ENCODE data around the gene TRIAP1. TPM values are rescaled to one million over a fixed set of nuclear protein-coding genes. Genes with fewer than 3 reads are reported as not detected.

TRIAP1 gene
- polyA plus RNA-seq, 4 donors = 29.5 to 36.6 (median 34.3) TPM

GRCh38 chr12:120472521-120472920 is 26.3 kb upstream of the TRIAP1 start:
- FAIRE-seq = no peak
- no peak for DNase-seq
- Histone ChIP-seq H3K4me3 (ENCODE audit: low read depth in 1 of 3, low read length in 3 of 3) (no peak overlapping the region), H3K27ac (ENCODE audit: low read depth in 1 of 3, low read length in 2 of 3) (no peak overlapping the region), H3K36me3 (ENCODE audit: control insufficient read depth in 3 of 3, insufficient read depth in 2 of 3, low read depth in 1 of 3, low read length in 3 of 3) (peaks cover 0 to 3% (median 0%) of the 10 kb centered on the region in 3 donors), H3K27me3 (ENCODE audit: control insufficient read depth in 3 of 3, insufficient read depth in 3 of 3, low read length in 3 of 3) (no peaks in the 10 kb centered on the region), H3K4me1 (ENCODE audit: control insufficient read depth in 3 of 3, insufficient read depth in 2 of 3, low read depth in 1 of 3, low read length in 2 of 3) (peaks cover 0 to 10% (median 2%) of the 10 kb centered on the region in 3 donors), H3K9me3 (ENCODE audit: control insufficient read depth in 2 of 2, insufficient read depth in 1 of 2, low read depth in 1 of 2, low read length in 1 of 2) (no peaks in the 10 kb centered on the region)

- H3K9me3 ChIP-seq (ENCODE audit: control insufficient read depth in 2 of 2, insufficient read depth in 1 of 2, low read depth in 1 of 2, low read length in 1 of 2) = no peaks in the 10 kb centered on the region
- FAIRE-seq (no peak), DNase-seq (no peak)
- WGBS, 3 donors = 69 to 76% (median 72%) methylated on average over 26 of the region's 26 CpGs
- H3K27me3 ChIP-seq (ENCODE audit: control insufficient read depth in 3 of 3, insufficient read depth in 3 of 3, low read length in 3 of 3) = no peaks in the 10 kb centered on the region
- H3K36me3 ChIP-seq (ENCODE audit: control insufficient read depth in 3 of 3, insufficient read depth in 2 of 3, low read depth in 1 of 3, low read length in 3 of 3) = peaks cover under 1 to 18% (median 4%) of the 10 kb centered on the region in 3 donors
- H3K4me3 ChIP-seq (ENCODE audit: low read depth in 1 of 3, low read length in 3 of 3) = peak overlapping the region; percentile 51 to 88 (median 82)
- H3K27ac ChIP-seq (ENCODE audit: low read depth in 1 of 3, low read length in 2 of 3) = peak overlapping the region; percentile 30 to 88 (median 57)
- peaks cover 0 to 10% (median 2%) of the 10 kb centered on the region in 3 donors for H3K4me1 ChIP-seq (ENCODE audit: control insufficient read depth in 3 of 3, insufficient read depth in 2 of 3, low read depth in 1 of 3, low read length in 2 of 3)
Measured at GRCh38 chr12:120470150-120470784, 24.1 kb upstream of the TRIAP1 start.

GRCh38 chr12:120469450-120470149 is 23.4 kb upstream of the TRIAP1 start, which contains the start of gene SRSF9:
TSS of gene SRSF9 (minus strand) at chr12:120469748. CDS start at chr12:120469609, 139 bp downstream.
- Histone ChIP-seq H3K9me3 (ENCODE audit: control insufficient read depth in 2 of 2, insufficient read depth in 1 of 2, low read depth in 1 of 2, low read length in 1 of 2) (no peaks in the 10 kb centered on the region), H3K36me3 (ENCODE audit: control insufficient read depth in 3 of 3, insufficient read depth in 2 of 3, low read depth in 1 of 3, low read length in 3 of 3) (peaks cover 3 to 20% (median 8%) of the 10 kb centered on the region in 3 donors), H3K27me3 (ENCODE audit: control insufficient read depth in 3 of 3, insufficient read depth in 3 of 3, low read length in 3 of 3) (no peaks in the 10 kb centered on the region), H3K4me3 (ENCODE audit: low read depth in 1 of 3, low read length in 3 of 3) (peak within 1 kb of the TSS; percentile 82 to 88 (median 85)), H3K4me1 (ENCODE audit: control insufficient read depth in 3 of 3, insufficient read depth in 2 of 3, low read depth in 1 of 3, low read length in 2 of 3) (peaks cover 0 to 10% (median 2%) of the 10 kb centered on the region in 3 donors), H3K27ac (ENCODE audit: low read depth in 1 of 3, low read length in 2 of 3) (peak within 1 kb of the TSS; percentile 70 to 88 (median 81))
- no peak for FAIRE-seq
- DNase-seq = peak; percentile 95 to 100
- 0 to 3% (median 0%) methylated on average over 38 to 88 of the region's 88 CpGs for WGBS, 3 donors

- Histone ChIP-seq H3K27me3 (ENCODE audit: control insufficient read depth in 3 of 3, insufficient read depth in 3 of 3, low read length in 3 of 3) (no peaks in the 10 kb centered on the region), H3K4me3 (ENCODE audit: low read depth in 1 of 3, low read length in 3 of 3) (peak overlapping the region; percentile 82 to 88 (median 85)), H3K4me1 (ENCODE audit: control insufficient read depth in 3 of 3, insufficient read depth in 2 of 3, low read depth in 1 of 3, low read length in 2 of 3) (peaks cover 0 to 10% (median 2%) of the 10 kb centered on the region in 3 donors), H3K9me3 (ENCODE audit: control insufficient read depth in 2 of 2, insufficient read depth in 1 of 2, low read depth in 1 of 2, low read length in 1 of 2) (no peaks in the 10 kb centered on the region), H3K36me3 (ENCODE audit: control insufficient read depth in 3 of 3, insufficient read depth in 2 of 3, low read depth in 1 of 3, low read length in 3 of 3) (peaks cover 4 to 23% (median 10%) of the 10 kb centered on the region in 3 donors), H3K27ac (ENCODE audit: low read depth in 1 of 3, low read length in 2 of 3) (peak overlapping the region; percentile 70 to 88 (median 81))
- 1% methylated on average over 34 to 57 of the region's 57 CpGs for WGBS, 3 donors
- peak in 1 of 2 donors; percentile 66 for DNase-seq
- no peak for FAIRE-seq
Measured at GRCh38 chr12:120468821-120469449, 22.8 kb upstream of the TRIAP1 start.

- 1 to 2% (median 2%) methylated on average over 23 of the region's 23 CpGs for WGBS, 3 donors
- H3K4me1 ChIP-seq (ENCODE audit: control insufficient read depth in 3 of 3, insufficient read depth in 2 of 3, low read depth in 1 of 3, low read length in 2 of 3) = peaks cover 0 to 10% (median 2%) of the 10 kb centered on the region in 3 donors
Measured at GRCh38 chr12:120468325-120468820, 22.2 kb upstream of the TRIAP1 start.

GRCh38 chr12:120467439-120467838 is 21.3 kb upstream of the TRIAP1 start:
- no peak for FAIRE-seq
- no peak for DNase-seq
- H3K4me1 ChIP-seq (ENCODE audit: control insufficient read depth in 3 of 3, insufficient read depth in 2 of 3, low read depth in 1 of 3, low read length in 2 of 3) = peaks cover 0 to 10% (median 2%) of the 10 kb centered on the region in 3 donors
- H3K27me3 ChIP-seq (ENCODE audit: control insufficient read depth in 3 of 3, insufficient read depth in 3 of 3, low read length in 3 of 3) = no peaks in the 10 kb centered on the region
- no peaks in the 10 kb centered on the region for H3K9me3 ChIP-seq (ENCODE audit: control insufficient read depth in 2 of 2, insufficient read depth in 1 of 2, low read depth in 1 of 2, low read length in 1 of 2)
- H3K27ac ChIP-seq (ENCODE audit: low read depth in 1 of 3, low read length in 2 of 3) = no peak overlapping the region
- H3K36me3 ChIP-seq (ENCODE audit: control insufficient read depth in 3 of 3, insufficient read depth in 2 of 3, low read depth in 1 of 3, low read length in 3 of 3) = peaks cover 15 to 35% (median 21%) of the 10 kb centered on the region in 3 donors
- WGBS, 3 donors = 92 to 94% (median 93%) methylated on average over 6 of the region's 6 CpGs
- no peak overlapping the region for H3K4me3 ChIP-seq (ENCODE audit: low read depth in 1 of 3, low read length in 3 of 3)

More at GRCh38 chr12:120468325-120468820, 22.2 kb upstream of the TRIAP1 start:
- Histone ChIP-seq H3K36me3 (ENCODE audit: control insufficient read depth in 3 of 3, insufficient read depth in 2 of 3, low read depth in 1 of 3, low read length in 3 of 3) (peaks cover 5 to 28% (median 16%) of the 10 kb centered on the region in 3 donors), H3K9me3 (ENCODE audit: control insufficient read depth in 2 of 2, insufficient read depth in 1 of 2, low read depth in 1 of 2, low read length in 1 of 2) (no peaks in the 10 kb centered on the region), H3K27ac (ENCODE audit: low read depth in 1 of 3, low read length in 2 of 3) (peak overlapping the region; percentile 60 to 88 (median 81)), H3K27me3 (ENCODE audit: control insufficient read depth in 3 of 3, insufficient read depth in 3 of 3, low read length in 3 of 3) (no peaks in the 10 kb centered on the region), H3K4me3 (ENCODE audit: low read depth in 1 of 3, low read length in 3 of 3) (peak overlapping the region; percentile 82 to 88 (median 85))
- DNase-seq (peak in 1 of 2 donors; percentile 61), FAIRE-seq (no peak)

GRCh38 chr12:120466560-120467315 is 20.6 kb upstream of the TRIAP1 start:
- Histone ChIP-seq H3K9me3 (ENCODE audit: control insufficient read depth in 2 of 2, insufficient read depth in 1 of 2, low read depth in 1 of 2, low read length in 1 of 2) (no peaks in the 10 kb centered on the region), H3K27ac (ENCODE audit: low read depth in 1 of 3, low read length in 2 of 3) (no peak overlapping the region), H3K4me3 (ENCODE audit: low read depth in 1 of 3, low read length in 3 of 3) (peak overlapping the region in 1 of 3 donors; percentile 0), H3K4me1 (ENCODE audit: control insufficient read depth in 3 of 3, insufficient read depth in 2 of 3, low read depth in 1 of 3, low read length in 2 of 3) (peaks cover 0 to 10% (median 2%) of the 10 kb centered on the region in 3 donors), H3K27me3 (ENCODE audit: control insufficient read depth in 3 of 3, insufficient read depth in 3 of 3, low read length in 3 of 3) (no peaks in the 10 kb centered on the region), H3K36me3 (ENCODE audit: control insufficient read depth in 3 of 3, insufficient read depth in 2 of 3, low read depth in 1 of 3, low read length in 3 of 3) (peaks cover 18 to 38% (median 21%) of the 10 kb centered on the region in 3 donors)
- WGBS, 3 donors = 56 to 66% (median 60%) methylated on average over 8 of the region's 8 CpGs
- no peak for FAIRE-seq
- DNase-seq = peak; percentile 32 to 35

Measured in small intestine (tissue), 7 donors.